HepG2 (cell line): ENCODE measurements around the gene ZNF655. TPM values are rescaled to one million over a fixed set of nuclear protein-coding genes. Genes with fewer than 3 reads are reported as not detected.

Experiments used
- CENPBD1 ChIP-seq: sonication (generic); formaldehyde crosslinking; IDR thresholded peaks from 2 replicates; pipeline ENCODE4 v1.8.0; 2022; ENCODE audit warnings: missing genetic modification reagents, low read depth, mild to moderate bottlenecking, borderline replicate concordance
- HDAC1 ChIP-seq: sonication (generic); formaldehyde crosslinking; IDR thresholded peaks from 2 replicates; pipeline ENCODE4 v1.5.1; 2020; ENCODE audit warnings: mild to moderate bottlenecking, missing genetic modification reagents
- HNF1B ChIP-seq: sonication (generic); formaldehyde crosslinking; IDR thresholded peaks from 2 replicates; pipeline ENCODE4 v1.5.1; 2020; ENCODE audit warnings: mild to moderate bottlenecking, moderate library complexity, missing genetic modification reagents
- MXI1 ChIP-seq: IDR thresholded peaks from 3 replicates; pipeline ENCODE4 v1.6.1; 2012; ENCODE audit warnings: low read depth, low read length, inconsistent platforms, borderline replicate concordance
- PCBP2 ChIP-seq: fragments of 200-400 bp; formaldehyde crosslinking; optimal IDR thresholded peaks from 2 replicates; pipeline ENCODE3; 2018; ENCODE audit warnings: low read length, low read depth; ENCODE audit not compliant: poor library complexity, severe bottlenecking
- PHF21A ChIP-seq: sonication (generic); formaldehyde crosslinking; IDR thresholded peaks from 2 replicates; pipeline ENCODE4 v1.5.0; 2020; ENCODE audit warnings: mild to moderate bottlenecking, missing genetic modification reagents
- SIN3B ChIP-seq: fragments of 150-350 bp; IDR thresholded peaks from 2 replicates; pipeline ENCODE4 v1.6.1; 2014; ENCODE audit warnings: low read length
- TCF12 ChIP-seq, 2 experiments: fragments of 450-650 bp in 1 of 2; sonication (generic) in 1 of 2; formaldehyde crosslinking in 1 of 2; IDR thresholded peaks; 2 replicates each; pipeline versions ENCODE4 v1.6.1 to v1.8.0; 2017 to 2022; ENCODE audit warnings: antibody characterized with exemption in 1 of 2, mild to moderate bottlenecking in 1 of 2, missing genetic modification reagents in 1 of 2, moderate library complexity in 1 of 2
- YEATS4 ChIP-seq: sonication (generic); formaldehyde crosslinking; IDR thresholded peaks from 2 replicates; pipeline ENCODE4 v1.4.0; 2020; ENCODE audit warnings: missing genetic modification reagents, borderline replicate concordance
- ZHX2 ChIP-seq, 2 experiments: sonication (generic) in 1 of 2; formaldehyde crosslinking in 1 of 2; IDR thresholded peaks; 2 replicates each; pipeline versions ENCODE4 v1.6.1 to v1.9.0; 2014 to 2022; ENCODE audit warnings: antibody characterized with exemption in 1 of 2, borderline replicate concordance in 1 of 2, inconsistent platforms in 1 of 2, low read depth in 1 of 2, missing genetic modification reagents in 1 of 2
- ZNF282 ChIP-seq: fragments of 450-650 bp; IDR thresholded peaks from 2 replicates; pipeline ENCODE4 v1.6.1; 2018; ENCODE audit not compliant: partially characterized antibody
- ZNF329 ChIP-seq: sonication (generic); formaldehyde crosslinking; IDR thresholded peaks from 2 replicates; pipeline ENCODE4 v1.9.0; 2021; ENCODE audit warnings: low read depth, mild to moderate bottlenecking, missing genetic modification reagents
- ZNF605 ChIP-seq: sonication (generic); formaldehyde crosslinking; IDR thresholded peaks from 2 replicates; pipeline ENCODE4 v1.8.0; 2022; ENCODE audit warnings: mild to moderate bottlenecking, missing genetic modification reagents
- ZNF687 ChIP-seq: sonication (generic); formaldehyde crosslinking; IDR thresholded peaks from 2 replicates; pipeline ENCODE4 v1.5.1; 2020; ENCODE audit warnings: mild to moderate bottlenecking, missing genetic modification reagents, moderate library complexity
- ZSCAN9 ChIP-seq: IDR thresholded peaks from 2 replicates; pipeline ENCODE4 v1.6.1; 2016; ENCODE audit warnings: borderline replicate concordance
- polyA plus RNA-seq, 8 experiments: library from polyadenylated mRNA; depleted of rRNA in 3 of 8; stranded (reverse) in 7 of 8; unstranded in 1 of 8; fragments of >200 nt; fragmentation: Illumina TruSeq in 4 of 8; extraction: Trizol in 4 of 8; gene quantifications; 2 replicates each; pipeline versions ENCODE4 v1.2.1 to v1.2.3, GENCODE V29; 2011 to 2016; ENCODE audit warnings: low read depth in 4 of 8, missing spikeins in 1 of 8, mixed read lengths in 1 of 8; ENCODE audit not compliant: insufficient read depth in 1 of 8
- total RNA-seq, 5 experiments: library from RNA; depleted of rRNA; stranded (reverse); fragments of >200 nt; fragmentation: Illumina TruSeq; extraction: Trizol; gene quantifications; 2 replicates each; pipeline ENCODE4 v1.2.3, GENCODE V29; 2016; ENCODE audit warnings: low read depth in 1 of 5

ZNF655 gene
- total and polyA plus RNA-seq, 2 of the 13 experiments (the other 11 are each of a cell fraction or from before 2014, with no cell fraction given): 53.4 to 75.6 TPM

GRCh38 chr7:99551767-99552463 is 6.5 kb upstream of the ZNF655 start, which contains the start of gene FAM200A (continued):
- TF ChIP-seq ZHX2 (IDR thresholded peaks at IDR 0.05; ENCODE audit: low read depth) (peak; percentile 96), ZHX2 (CRISPR knock-in tag; IDR thresholded peaks at IDR 0.05; ENCODE audit: borderline replicate concordance) (no peak), ZNF329 (0 out of 2 replicates have a peak, but pooled peaks have one; percentile 70), YEATS4 (CRISPR knock-in tag) (peak; percentile 72; the same call in 1 of the 2 replicates), CENPBD1 (CRISPR knock-in tag) (0 out of 2 replicates have a peak, but pooled peaks have one; percentile 65), HDAC1 (CRISPR knock-in tag) (peak; percentile 76), ZNF282 (no peak), PHF21A (peak; percentile 55; the same call in 1 of the 2 replicates), ZSCAN9 (CRISPR knock-in tag) (peak; percentile 91; the same call in 1 of the 2 replicates), ZNF687 (peak; percentile 81), PCBP2 (no peak), SIN3B (peak; percentile 71; the same call in 1 of the 2 replicates), ZNF605 (peak; percentile 69; the same call in 1 of the 2 replicates), MXI1 (peak; percentile 14; the same call in 1 of the 3 replicates), HNF1B (peak; percentile 29; the same call in 1 of the 2 replicates), TCF12 (IDR thresholded peaks at IDR 0.05) (no peak), TCF12 (CRISPR knock-in tag; IDR thresholded peaks at IDR 0.05) (no peak)
